ENCODE measurements around the gene DHX16.
"Not testable (repeated sequence)": the region's sequence is repeated elsewhere in the genome, so short reads cannot be mapped to it uniquely, and the experiment has no call there.

Gene DHX16

GRCh38 chr6:30672445-30673253 lies at the start of gene DHX16:
Gene DHX16 (minus strand): TSS chr6:30673006. CDS start chr6:30672841, 165 bp downstream.
- DNase-seq = peak; percentile 95

GRCh38 chr6:30722025-30722279 lies 49.1 kb upstream of the DHX16 start:
- DNase-seq = not testable (repeated sequence)

- peak; percentile 95 for DNase-seq
Measured at GRCh38 chr6:30721198-30722024, 48.6 kb upstream of the DHX16 start.

- DNase-seq = peak; percentile 58
Measured at GRCh38 chr6:30720738-30721197, 48.0 kb upstream of the DHX16 start.

- peak; percentile 96 for DNase-seq
Measured at GRCh38 chr6:30719791-30720737, 47.3 kb upstream of the DHX16 start, which contains the start of gene TUBB. Gene TUBB (plus strand): TSS chr6:30720352. CDS start chr6:30720507, 155 bp downstream.

- DNase-seq = no peak
Measured at GRCh38 chr6:30719356-30719755, 46.5 kb upstream of the DHX16 start.

- not testable (repeated sequence) for DNase-seq
Measured at GRCh38 chr6:30717845-30718720, 45.3 kb upstream of the DHX16 start.

GRCh38 chr6:30717129-30717844 lies 44.5 kb upstream of the DHX16 start, which contains the start of gene MDC1:
Gene MDC1 (minus strand): TSS chr6:30717281. CDS start chr6:30715175, 2,106 bp downstream.
- DNase-seq = peak; percentile 100

- no peak for DNase-seq
Measured at GRCh38 chr6:30716879-30717128, 44.0 kb upstream of the DHX16 start.

GRCh38 chr6:30714263-30714662 lies 41.5 kb upstream of the DHX16 start:
- no peak for DNase-seq

- DNase-seq = no peak
Measured at GRCh38 chr6:30712441-30712945, 39.7 kb upstream of the DHX16 start.

GRCh38 chr6:30711758-30712380 lies 39.1 kb upstream of the DHX16 start:
- DNase-seq = no peak

GRCh38 chr6:30709101-30709868 lies 36.5 kb upstream of the DHX16 start:
- no peak for DNase-seq

GRCh38 chr6:30707281-30707850 lies 34.6 kb upstream of the DHX16 start:
- DNase-seq = no peak

- no peak for DNase-seq
Measured at GRCh38 chr6:30705620-30706019, 32.8 kb upstream of the DHX16 start.

- DNase-seq = no peak
Measured at GRCh38 chr6:30703821-30704220, 31.0 kb upstream of the DHX16 start.

- DNase-seq = no peak
Measured at GRCh38 chr6:30703011-30703410, 30.2 kb upstream of the DHX16 start.

GRCh38 chr6:30700340-30700739 lies 27.5 kb upstream of the DHX16 start:
- no peak for DNase-seq

- no peak for DNase-seq
Measured at GRCh38 chr6:30696432-30696831, 23.6 kb upstream of the DHX16 start.
